Ishikawa (cell line): ENCODE data around the gene TYK2.

Source experiments
- CREB1 ChIP-seq: IDR thresholded peaks from 2 replicates; pipeline ENCODE4 v1.6.1; 2012; ENCODE audit warnings: low read depth
- FOXM1 ChIP-seq: IDR thresholded peaks from 2 replicates; pipeline ENCODE4 v1.6.1; 2012; ENCODE audit warnings: low read depth, borderline replicate concordance
- TCF12 ChIP-seq: IDR thresholded peaks from 2 replicates; pipeline ENCODE4 v1.6.1; 2012; ENCODE audit warnings: low read depth
- TEAD4 ChIP-seq: IDR thresholded peaks from 2 replicates; pipeline ENCODE4 v1.6.1; 2012
- ZBTB7A ChIP-seq: IDR thresholded peaks from 2 replicates; pipeline ENCODE4 v1.6.1; 2012; ENCODE audit warnings: low read depth

DNA sequence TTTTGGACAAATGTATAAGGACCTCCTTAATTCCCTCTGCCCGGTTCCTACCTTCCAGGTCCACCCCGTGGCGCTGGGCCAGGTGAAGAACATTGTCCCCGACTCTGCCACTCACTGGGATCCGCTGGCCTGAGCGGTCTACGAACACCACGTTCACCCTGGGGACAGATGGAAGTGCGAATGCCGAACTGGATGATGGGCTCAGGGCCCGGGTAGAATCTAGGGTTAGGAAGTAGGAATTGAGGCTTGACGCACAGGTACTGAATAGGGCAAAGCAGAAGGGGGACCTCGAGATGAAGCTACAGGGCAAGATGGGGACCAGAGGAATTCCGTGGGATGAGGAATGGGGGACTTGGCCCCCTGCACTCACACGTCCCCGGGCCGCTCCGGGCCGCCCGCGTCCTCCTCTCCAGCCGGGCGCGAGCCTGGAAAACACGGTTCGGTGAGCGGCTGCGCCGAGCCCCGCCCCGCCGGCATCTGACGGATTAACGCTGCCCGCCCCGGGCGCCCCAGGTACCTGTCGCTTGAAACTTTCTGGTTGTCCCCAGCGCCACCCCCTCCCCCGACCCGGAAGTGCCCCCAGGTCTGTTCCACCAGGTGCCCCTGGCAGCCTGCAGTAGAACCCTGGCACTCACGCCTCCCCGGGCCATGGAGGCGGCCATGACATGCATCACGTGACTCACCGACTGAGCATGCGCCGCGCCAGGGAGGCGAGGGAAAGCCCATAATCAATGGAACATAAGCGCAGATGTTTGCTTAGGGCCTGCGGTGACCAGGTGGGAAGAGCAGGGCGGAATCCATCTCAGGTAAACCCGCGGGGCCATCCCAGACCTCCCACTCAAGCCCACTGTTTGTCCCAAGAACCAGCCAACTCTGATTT lies 64.8 kb downstream of the TYK2 start, which contains the start of gene FDX2:
- no peak for TF ChIP-seq ZBTB7A
- TF ChIP-seq CREB1, result 0 out of 2 replicates have a peak, but pooled peaks have one; percentile 13
- peak; percentile 69; the same call in 1 of the 2 replicates for TF ChIP-seq TCF12
- no peak for TF ChIP-seq FOXM1
- 0 out of 2 replicates have a peak, but pooled peaks have one; percentile 10 for TF ChIP-seq TEAD4
